Stimulated activated CD8-positive, alpha-beta memory T cell treated with anti-CD3 and anti-CD28 coated beads, Interleukin-7, amount 100 ng/mL, for 4 hours (primary cell): ENCODE measurements around the gene NUDT2.
"Not testable (repeated sequence)": the region's sequence is repeated elsewhere in the genome, so short reads cannot be mapped to it uniquely, and the experiment has no call there.

ENCODE experiments used
- DNase-seq, 2 donors: peaks; one replicate each; pipeline ENCODE4 v3.0.0-alpha.2; 2020; ENCODE audit warnings: low read depth in 2 of 2

NUDT2 gene

DNA sequence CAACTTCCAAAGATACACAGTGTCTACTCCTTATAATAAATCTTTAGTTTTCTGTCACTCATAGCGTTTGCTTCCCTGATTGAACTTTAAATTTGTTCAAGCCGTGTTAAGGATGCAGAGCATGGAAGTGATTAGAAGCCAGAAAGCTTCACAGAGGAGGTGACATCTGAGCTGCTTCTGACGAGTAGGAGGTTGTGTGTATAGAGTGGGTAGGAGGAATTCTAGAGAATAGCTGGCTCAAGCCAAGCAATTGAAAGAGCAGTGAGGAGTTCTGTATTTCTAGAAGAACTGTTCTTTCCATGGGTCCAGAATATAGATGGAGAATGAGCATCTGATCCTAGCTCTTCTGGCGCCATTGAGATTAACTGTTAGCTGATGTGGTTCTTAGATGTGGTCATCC is 6.0 kb downstream of the NUDT2 start:
- no peak for DNase-seq

DNA sequence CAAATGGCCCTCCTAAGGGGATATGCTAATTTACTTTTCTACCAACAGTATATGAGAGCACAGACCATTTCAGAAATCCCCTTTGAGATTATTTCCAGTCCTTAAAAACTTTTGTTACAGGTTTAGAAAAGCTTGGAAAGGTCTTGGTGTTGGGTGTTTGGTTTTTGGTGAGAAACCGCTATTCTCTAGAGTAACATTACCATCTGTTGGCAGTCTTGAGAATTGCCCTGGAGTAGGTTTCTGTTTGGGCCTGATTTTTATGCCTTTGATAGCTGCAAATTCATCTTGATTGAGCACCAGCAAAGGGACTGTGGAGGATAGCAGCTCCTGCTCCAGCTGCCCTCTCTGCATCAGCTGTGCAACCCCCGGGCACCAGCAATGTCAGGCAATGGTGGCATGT is 8.0 kb downstream of the NUDT2 start:
- no peak for DNase-seq

DNA sequence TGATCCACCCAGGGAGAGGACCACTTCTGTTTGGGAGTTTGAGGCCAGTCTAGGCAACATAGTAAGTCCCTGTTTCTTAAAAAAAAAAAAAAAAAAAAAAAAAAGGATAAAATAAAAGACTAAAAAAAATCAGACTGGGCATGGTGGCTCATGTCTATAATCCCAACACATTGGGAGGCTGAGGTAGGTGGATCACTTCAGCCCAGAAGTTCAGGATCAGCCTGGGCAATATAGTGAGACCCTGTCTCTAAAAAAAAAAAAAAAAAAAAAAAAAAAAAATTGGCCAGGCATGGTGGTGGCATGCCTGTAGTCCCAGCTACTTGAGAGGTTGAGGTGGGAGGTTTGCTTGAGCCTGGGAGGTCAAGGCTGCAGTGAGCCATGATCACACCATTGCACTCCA is 8.7 kb downstream of the NUDT2 start:
- DNase-seq, result not testable (repeated sequence)

DNA sequence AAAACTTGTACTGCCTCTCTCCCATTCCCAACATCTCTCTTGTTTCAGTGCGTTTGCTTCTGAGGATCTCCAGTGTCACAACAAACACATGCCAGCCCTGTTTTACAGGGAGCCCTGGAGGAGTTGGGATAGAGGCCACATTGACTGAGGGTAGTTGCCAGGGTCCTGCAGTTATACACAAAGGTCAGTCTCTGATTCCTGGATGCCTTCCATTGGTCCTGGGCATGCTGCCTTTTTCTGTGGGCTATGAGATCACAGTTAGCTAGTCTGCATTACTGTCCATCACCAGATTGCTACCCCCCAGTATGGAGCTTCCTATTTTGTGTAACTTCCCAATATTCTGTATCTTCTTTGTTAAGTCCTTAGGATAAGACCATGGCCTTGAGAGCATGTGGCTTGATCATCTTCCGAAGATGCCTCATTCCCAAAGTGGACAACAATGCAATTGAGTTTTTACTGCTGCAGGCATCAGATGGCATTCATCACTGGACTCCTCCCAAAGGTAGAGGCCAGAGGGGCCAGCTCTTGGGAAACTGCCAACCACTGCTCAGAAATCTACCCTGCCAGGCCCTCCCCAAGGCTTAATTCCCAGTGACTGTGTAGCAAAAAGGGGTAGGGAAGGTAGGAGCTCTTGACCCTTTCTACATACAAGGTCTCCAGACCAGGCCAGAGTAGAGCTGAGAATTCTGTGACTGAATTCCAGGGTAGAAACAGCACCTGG is 9.5 kb downstream of the NUDT2 start:
- no peak for DNase-seq

DNA sequence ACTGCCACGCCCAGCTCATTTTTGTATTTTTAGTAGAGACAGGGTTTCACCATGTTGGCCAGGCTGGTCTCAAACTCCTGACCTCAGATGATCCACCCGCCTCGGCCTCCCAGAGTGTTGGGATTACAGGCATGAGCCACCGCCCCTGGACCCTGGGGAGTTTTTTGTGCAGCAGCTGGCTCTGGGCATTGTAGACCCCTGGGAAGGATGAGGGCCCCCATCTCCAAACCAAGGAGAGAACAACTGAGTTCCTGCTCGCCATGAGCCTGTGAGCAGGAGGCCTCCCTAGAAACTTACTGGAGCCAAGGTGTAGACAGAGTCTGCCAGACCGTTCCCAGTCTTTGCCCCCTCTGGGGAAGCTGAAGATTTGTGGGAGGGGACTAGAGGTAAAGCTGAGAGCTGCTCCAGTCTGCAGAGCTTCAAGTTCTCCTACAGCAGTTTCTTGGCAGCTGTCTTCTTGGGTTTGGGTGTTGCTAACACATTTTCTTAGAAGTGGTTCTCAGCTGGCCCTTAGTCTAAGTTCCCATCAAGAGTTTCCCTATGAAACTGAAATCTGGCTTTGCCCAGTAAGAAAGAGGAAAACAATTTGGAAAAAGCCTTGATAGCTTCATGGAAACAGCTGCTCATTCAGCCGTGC is 12.4 kb downstream of the NUDT2 start:
- no peak for DNase-seq

DNA sequence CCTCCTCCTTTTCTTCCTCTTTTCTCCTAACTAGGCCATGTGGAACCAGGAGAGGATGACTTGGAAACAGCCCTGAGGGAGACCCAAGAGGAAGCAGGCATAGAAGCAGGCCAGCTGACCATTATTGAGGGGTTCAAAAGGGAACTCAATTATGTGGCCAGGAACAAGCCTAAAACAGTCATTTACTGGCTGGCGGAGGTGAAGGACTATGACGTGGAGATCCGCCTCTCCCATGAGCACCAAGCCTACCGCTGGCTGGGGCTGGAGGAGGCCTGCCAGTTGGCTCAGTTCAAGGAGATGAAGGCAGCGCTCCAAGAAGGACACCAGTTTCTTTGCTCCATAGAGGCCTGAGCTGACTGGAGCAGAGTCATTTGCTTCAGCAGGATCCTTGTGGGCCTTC is 13.7 kb downstream of the NUDT2 start:
- DNase-seq, result no peak

DNA sequence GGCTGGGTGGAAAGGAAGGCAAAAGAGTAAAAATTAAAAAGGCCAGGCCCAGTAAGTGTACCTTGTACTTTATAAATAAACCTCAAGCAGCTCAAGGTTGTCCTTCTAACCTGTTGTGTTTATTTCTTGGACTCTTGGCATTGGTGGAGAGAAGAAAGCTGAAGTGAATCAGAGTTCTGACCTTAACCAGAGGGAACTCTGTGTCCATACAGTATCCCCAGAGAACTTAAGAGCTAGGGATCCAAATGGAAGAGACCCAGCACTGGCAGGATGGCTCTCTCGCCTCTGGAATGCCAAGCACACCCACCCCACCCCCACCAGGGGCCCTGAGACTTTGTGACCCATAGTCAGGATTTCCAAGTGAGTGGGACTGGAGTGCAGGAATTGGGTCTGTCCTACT is 14.2 kb downstream of the NUDT2 start:
- no peak for DNase-seq

DNA sequence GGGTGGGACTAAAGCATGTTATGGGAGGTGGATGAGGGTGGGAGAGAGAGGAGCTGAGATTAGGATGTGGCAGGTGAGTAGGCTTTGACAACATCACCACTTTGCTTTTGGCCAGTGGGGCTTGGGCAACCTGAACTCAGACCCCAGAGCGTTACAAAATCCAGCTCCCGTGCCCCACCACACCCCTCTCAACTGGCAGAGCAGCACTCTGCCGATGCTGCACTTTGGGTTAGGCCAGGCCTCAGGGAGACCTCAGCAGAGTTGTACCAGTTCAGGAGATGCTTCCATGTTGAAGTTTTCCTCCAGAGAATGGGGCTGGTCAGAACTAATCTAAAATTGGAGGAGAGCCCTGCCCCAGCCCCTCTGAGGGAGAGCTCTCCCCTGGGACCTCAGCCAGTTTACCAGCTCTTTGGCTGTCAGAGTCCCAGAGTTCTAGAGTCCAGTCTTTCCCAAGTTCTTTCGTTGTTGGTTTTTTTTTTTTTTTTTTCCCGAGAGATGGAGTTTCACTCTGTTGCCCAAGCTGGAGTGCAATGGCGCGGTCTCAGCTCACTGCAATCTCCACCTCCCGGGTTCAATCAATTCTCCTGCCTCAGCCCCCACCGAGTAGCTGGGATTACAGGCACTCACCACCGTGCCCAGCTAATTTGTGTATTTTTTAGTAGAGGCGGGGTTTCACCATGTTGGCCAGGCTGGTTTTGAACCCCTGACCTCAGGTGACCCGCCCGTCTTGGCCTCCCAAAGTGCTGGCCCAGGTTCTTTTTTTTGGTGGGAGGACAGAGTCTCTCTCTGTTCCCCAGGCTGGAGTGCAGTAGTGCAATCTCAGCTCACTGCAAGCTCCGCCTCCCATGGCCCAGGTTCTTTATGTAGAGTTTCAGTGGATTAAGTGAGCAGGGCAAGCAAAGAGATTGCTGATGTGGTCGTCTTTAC is 17.8 kb downstream of the NUDT2 start:
- no peak for DNase-seq

DNA sequence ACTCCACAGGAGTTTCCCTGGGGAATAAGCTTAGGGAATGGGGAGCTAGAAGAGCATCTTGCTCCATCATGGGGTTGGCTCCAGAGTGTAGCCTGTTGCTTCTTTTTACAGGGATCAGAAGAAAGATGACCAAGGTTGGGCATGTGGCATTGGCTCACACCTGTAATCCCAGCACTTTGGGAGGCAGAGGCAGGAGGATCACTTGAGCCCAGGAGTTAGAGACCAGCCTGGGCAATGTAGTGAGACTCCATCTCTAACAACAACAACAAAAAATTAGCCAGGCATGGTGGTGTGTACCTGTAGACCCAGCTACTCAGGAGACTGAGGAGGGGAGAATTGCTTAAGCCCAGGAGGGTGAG is 18.4 kb downstream of the NUDT2 start:
- no peak for DNase-seq

DNA sequence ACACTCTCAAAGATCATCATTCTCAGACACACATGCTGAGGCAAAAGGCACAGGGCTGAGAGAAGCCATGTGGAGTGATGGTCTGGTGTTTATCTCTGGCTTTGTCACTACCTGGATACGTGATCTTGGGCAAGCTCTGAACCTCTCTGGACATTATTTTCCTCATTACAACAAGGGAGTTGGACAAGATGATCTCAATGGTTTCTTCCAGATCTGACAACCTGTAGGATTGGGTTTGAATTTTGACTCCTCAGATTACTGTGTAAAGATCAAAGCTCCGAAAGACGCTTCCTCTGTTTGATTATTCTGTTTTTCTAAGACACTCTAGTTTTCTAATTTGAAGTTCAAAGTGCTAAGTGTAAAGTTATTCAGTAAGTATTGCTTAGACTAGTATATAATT is 20.0 kb downstream of the NUDT2 start:
- no peak for DNase-seq

DNA sequence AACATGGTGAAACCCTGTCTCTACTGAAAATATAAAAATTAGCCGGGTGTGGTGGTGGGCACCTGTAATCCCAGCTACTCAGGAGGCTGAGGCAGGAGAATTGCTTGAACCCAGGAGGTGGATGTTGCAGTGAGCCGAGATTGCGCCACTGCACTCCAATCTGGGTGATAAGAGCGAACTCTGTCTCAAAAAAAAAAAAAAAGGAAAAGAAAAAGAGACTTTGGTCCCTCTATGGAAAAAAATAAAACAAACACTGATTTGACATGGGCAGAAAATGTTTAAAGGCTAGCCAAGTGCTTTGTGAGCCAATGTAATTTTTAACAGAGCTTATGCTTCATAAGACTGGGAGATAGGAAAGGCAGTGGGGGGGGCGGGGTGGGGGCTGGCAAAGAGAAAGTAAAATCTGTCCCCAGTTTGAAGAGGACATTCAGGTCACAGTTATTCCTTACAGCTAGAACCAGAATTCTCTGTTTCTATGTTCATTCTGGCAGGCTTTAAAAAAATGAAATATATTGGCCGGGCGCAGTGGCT is 22.8 kb downstream of the NUDT2 start:
- DNase-seq, result not testable (repeated sequence)

DNA sequence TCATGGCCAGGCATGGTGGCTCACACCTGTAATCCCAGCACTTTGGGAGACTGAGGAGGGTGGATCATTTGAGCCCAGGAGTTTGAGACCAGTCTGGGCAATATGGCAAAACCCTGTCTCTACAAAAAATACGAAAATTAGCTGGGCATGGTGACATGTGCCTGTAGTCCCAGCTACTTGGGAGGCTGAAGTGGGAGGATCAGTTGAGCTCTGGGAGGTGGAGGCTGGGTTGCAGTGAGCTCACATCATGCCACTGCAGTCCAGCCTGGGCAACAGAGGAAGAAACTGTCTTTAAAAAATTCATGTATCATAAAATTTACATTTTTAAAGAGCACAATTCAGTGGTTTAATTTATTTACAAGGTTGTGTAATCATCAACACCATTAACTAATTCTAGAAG is 23.6 kb downstream of the NUDT2 start:
- not testable (repeated sequence) for DNase-seq

DNA sequence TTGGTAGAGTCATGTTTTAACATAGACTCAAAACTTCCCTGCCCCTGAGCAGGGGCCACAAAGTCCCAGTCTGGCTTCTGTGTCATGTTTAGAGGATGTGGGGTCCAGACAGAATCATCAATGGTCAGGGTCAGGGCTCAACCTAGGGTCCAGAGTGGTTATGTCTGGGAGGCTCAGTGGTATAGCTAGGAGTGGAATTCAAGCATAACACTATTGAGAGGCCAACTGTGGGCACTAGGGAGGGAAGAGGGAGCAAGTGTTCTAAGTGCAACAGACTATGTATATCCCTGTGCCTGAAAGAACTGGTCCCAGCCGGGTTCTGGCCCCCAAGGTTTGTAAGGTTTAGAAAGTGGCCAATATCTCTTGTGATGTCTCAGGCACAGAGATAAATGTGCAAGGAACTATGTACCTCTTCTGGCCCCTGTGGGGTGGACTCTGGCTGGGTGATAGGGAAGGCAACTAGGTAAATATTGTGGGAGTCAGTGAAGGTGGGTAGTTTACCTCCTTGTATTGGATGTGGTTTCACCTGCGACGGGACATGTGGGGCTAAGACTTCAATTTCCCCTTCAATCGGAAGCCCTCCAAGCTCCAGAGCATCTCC is 33.3 kb downstream of the NUDT2 start:
- no peak for DNase-seq

DNA sequence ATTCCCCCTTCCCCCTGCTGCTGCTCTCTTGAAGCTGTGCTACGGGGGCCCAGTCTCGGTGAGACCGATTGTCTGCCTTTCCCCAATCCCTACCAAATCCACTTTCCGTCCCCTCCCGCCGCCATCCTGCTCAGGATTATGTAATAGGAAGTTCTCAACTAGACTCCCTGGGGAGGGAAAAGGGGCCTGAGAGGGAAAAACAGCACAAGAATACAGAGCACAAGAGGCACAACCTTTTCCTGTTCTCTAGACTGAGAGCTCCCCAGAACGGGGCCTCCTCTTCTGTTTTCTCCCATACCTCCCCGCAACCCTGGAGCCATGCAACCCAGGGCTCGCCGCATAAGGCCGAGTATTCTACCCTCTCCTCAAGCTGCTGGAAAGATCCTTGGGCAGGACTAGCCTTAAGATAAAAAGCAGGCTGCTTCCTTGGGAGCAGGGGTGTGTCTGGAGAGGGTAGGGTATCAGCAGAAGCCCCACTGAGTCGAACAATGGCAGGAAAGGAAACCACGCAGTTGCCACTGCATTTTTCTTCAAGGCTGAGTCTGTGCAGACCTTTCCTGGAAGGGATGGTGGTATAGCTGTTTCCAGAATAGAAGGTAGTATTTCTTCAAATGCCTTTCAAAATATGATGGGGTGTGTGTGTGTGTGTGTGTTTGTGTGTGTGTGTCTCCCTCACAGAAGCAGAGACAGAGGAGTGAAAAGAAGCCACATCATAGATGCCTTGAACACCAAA is 34.4 kb downstream of the NUDT2 start:
- DNase-seq, result no peak

DNA sequence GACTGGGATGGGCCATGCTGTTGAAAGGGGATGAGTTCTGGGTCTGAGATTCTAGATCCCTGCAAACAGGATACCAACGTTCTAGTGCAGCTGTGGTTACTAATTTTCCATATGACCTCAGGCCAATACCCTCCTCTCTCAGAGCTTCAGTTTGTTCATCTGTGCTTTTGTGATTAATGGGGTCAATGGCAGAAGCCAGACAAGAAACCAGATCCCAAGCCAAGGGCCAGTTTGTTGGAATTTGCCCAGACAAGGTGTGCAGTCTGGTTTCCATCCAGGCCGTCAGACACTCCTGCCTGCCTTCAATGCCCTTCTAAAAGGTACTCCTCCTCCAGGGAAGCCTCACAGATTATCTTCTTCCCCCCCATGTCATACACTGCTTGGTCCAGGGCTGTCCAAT is 35.9 kb downstream of the NUDT2 start:
- DNase-seq, result no peak

DNA sequence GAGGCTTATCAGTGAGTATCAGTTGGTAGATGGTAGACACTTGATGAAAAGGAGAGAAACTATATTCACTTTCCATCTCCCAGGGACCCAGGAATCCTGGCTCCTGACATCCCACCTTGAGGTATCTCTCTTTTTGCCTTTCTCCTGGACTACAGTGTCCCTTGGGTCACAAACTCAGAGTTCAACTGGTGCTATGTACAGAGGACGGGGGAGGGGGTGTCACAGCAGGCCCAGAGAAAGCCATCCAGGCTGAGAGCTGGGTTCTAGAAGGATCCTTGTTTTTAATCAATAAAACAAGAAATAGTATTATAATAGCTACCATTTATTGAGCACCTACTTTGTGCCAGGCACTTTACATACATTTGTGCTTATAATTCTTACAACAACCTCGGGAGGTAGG is 37.0 kb downstream of the NUDT2 start:
- no peak for DNase-seq

DNA sequence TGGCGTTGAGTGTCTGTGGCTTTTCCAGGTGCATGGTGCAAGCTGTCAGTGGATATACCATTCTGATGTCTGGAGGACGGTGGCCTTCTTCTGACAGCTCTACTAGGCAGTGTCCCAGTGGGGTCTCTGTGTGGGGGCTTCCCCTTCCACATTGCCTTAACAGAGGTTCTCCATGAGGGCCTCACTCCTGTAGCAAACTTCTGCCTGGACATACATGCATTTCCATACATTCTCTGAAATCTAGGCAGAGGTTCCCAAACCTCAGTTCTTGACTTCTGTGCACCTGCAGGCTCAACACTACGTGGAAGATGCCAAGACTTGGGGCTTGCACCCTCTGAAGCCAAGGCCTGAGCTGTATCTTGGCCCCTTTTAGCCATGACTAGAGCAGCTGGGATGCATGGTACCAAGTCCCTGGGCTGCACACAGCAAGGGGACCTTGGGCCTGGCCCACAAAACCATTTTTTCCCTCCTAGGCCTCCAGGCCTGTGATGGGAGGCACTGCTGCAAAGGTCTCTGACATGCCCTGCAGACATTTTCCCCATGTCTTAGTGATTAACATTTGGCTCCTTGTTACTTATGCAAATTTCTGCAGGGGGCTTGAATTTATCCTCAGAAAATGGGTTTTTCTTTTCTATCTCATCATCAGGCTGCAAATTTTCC is 38.5 kb downstream of the NUDT2 start:
- DNase-seq, result not testable (repeated sequence)

DNA sequence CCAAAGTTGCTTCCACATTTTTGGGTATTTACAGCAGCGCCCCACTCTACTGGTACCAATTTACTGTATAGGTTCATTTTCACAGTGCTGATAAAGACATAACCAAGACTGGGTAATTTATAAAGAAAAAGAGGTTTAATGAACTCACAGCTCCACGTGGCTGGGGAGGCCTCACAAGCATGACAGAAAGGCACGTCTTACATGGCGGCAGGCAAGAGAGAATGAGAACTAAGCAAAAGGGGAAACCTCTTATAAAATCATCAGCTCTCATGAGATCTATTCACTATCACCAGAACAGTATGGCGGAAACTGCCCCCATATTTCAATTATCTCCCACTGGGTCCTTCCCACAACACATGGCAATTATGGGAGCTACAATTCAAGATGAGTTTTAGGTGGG is 39.4 kb downstream of the NUDT2 start:
- not testable (repeated sequence) for DNase-seq

DNA sequence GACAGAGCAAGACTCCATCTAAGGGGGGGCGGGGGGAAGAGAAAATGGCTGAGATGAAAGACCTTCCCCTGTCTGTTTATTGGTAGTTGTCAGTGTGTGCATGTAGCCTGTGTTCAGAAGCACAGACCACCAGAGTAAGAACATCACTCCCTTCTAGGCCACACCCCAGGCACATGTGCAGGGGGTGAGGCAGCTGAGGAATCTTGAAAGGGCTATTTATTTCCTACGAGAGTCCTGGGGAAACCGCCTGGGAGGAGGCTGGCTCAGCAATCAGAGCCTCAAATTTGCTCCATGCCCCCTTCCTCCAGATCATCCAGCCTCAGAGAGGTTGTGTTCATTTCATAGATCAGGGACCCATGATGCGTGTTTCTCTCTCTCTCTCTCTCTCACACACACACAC is 40.3 kb downstream of the NUDT2 start:
- DNase-seq, result no peak

DNA sequence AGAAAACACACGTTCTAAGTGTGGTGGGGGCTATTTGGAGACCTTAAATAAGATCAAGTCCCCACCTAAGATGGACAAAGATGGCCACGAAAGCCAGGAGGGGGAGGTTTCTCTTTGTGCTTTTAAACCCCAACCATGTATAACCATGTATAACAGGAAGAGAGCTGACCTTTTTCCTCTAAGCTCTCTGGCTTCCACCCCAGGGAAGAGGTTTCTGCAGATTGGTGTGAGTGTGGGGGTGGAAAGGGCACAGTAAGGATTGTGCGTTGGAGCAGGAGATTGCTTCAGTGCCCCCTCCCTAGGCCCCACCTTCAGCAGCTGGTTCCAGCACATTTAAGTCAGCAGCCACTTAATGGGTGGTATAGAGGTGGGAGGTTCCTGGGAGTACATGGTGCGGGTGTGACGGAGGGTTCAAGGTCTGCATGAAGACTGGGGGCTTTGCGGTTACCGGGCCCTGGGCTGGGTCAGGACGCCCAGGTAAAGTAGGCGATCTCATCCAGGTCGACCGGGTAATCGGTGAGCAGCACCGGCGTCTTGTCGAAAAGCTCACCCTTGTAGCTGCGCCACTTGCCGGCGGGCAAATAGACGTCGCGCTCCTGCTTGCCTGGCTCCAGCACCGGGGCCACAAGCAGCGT is 41.1 kb downstream of the NUDT2 start:
- DNase-seq, result no peak
